DMS153 treated with DMSO at 0.1 percent for 48 hours (cell line): Measurements from ENCODE around the gene ZNF865.
"Not testable (repeated sequence)": the region's sequence is repeated elsewhere in the genome, so short reads cannot be mapped to it uniquely, and the experiment has no call there.

Experiments used
- DNase-seq: peaks from one replicate; lab custom pipeline; 2025; ENCODE audit not compliant: unreplicated experiment; lab: John Stamatoyannopoulos, UW

ZNF865 gene

DNA sequence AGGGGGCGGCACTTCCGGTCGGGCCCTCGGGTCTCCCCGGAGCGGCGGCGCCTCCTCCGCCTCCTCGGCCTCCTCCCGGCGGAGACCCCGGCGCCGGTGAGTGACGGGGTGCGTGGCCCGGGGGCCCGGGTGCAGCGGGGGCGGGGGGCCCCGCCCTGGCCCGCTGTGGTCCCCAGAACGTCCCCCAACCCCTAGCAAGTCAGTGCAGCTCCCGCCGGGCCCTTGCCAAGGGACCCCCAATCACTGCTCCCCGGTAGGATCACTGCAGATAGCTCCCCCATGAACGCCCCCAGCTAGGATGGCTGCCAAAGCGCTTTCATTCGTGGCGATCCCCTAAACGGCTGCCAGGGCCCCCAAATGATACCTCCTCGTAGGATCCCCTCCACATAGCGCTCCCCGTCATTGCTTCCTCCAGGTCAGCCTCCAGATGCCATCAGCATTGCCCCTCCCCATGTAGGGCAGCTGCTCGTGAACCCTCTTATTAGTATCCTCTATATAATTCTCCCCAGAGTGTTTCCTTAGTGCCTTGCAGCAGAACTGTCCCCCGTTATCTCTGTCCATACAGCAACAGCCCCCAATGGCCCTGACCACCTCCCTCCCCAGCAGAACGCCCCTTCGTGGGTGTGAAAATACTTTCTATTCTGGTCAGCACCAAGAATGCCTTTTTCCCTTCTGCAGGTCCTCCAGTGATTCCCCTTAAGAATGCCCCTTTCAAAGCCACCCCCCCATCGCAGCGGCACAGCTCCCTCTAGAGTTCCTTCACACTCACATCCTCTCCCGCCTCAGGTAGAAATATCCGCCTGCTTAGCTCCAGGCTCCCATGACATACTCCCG is at the start of gene ZNF865:
Gene ZNF865 (plus strand): TSS at position 11 of the 834 bp plus-strand sequence. CDS start 7,972 bp downstream, outside the sequence.
- peak; percentile 68 for DNase-seq

DNA sequence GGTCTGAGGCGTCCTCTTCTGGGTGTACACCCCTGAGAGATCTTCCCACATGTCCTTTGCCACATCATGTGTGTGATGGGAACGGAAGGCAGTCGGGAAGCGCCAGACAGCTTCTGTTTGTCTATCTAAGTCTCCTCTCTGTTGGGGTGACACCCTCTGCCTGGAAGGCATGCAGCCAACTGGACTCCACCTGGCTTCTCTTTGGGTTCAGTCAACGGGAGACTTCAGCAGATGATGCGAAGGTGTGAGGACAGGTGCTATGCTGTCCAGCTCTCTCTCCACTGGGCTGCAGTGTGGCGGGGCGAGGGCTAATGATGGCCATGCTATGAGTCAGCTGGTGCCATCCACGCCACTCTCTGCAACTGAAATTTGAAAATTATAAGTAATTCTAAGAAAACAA is 45.8 kb upstream of the ZNF865 start:
- DNase-seq, result no peak

DNA sequence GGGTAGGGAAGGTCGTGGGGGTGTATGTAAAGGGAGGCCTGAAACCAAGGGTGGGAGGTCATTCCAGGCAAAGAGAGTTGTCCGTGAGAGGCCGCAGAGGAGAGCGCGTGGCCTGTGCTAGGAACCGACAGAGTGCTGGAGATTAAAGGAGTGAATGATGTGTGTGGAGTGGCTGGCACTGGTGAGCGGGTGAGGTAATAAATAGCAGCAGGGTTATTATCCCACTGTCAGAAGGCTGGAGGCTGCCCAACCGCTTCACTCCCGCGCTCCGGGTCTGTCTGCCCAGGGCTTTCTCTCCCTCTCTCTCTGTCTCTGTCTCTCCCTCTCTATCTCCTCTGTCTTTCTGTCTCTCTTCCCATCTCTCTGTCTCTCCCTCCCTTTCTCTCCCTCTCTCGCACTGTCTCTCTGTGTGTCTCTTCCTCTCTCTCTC is 42.2 kb upstream of the ZNF865 start:
- DNase-seq, result no peak

GRCh38 chr19:55566823-55567222 is 38.6 kb upstream of the ZNF865 start:
- no peak for DNase-seq

- no peak for DNase-seq
Observed at GRCh38 chr19:55567708-55568328, 37.6 kb upstream of the ZNF865 start.

DNA sequence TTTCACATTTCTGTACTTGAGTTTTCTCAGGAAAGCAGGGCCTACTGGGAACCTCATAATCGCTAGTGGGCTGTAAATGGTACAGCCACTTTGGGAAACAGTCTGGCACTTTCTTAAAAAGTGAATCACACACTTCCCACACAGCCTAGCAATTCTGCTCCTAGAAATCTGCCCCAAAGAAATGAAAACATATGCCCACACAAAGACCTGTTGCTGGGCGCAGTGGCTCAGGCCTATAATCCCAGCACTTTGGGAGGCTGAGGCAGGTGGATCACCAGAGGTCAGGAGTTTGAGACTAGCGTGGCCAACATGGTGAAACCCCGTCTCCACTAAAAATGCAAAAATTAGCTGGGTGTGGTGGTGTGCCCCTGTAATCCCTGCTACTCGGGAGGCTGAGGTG is 36.0 kb upstream of the ZNF865 start:
- not testable (repeated sequence) for DNase-seq

GRCh38 chr19:55573929-55574328 is 31.5 kb upstream of the ZNF865 start:
- not testable (repeated sequence) for DNase-seq

DNA sequence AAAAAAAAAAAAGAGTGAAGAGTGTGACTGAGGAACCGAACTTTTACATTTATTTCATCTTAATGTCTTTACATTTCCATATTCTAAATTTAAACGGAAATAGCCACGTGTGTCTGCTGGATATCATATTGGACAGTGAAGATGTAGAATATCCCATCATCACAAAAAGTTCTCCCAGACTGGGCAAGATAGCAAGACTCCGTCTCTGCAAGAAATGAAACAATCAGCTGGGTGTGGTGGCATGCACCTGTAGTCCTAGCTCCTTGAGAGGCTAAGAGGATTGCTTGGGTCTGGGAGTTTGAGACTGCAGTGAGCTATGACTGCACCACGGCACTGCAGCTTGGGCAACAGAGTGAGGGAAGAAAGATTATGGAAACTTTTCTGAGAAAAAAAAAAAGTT is 28.7 kb upstream of the ZNF865 start:
- no peak for DNase-seq

GRCh38 chr19:55578031-55578760 is 27.3 kb upstream of the ZNF865 start:
- no peak for DNase-seq

GRCh38 chr19:55578761-55579747 is 26.4 kb upstream of the ZNF865 start:
- no peak for DNase-seq

DNA sequence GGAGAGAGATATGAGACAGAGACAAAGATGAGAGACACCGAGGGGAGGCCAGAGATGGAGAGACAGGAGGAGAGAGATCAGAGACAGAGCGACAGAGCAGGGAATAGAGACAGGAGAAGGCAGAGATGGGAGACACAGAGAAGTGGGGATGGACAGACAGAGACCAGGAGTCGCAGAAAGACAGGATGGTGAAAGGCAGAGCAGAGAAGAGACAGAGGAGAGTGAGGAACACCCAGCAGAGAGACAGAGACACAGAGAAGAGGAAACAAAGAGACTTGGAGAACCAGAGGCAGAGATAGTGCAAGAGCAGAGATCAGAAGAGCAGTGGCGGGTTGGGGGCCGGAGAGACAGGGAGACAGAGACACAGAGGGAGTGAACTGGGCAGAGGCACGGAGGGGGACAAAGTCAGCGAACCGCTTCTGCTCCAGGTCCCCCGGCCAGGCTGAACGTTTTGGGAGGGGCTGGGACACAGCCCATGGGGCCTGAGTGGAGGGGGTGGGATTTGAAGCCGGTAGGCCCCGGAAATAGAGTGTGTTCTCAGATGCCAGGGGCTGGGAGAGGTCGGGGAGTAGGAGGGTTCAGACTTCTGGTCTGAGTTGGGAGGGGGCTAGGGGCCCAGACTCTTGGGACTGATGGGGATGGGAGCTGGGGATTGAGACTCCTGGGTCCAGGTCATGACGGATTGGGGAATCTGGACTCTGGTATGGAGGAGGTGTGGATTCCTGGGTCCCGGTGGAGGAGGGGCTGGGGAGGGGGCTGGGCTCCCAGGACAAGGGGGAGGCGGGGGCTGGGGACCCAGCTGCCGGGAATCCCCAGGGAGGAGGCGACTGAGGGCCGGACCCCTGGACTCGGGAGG is 25.5 kb upstream of the ZNF865 start:
- no peak for DNase-seq

DNA sequence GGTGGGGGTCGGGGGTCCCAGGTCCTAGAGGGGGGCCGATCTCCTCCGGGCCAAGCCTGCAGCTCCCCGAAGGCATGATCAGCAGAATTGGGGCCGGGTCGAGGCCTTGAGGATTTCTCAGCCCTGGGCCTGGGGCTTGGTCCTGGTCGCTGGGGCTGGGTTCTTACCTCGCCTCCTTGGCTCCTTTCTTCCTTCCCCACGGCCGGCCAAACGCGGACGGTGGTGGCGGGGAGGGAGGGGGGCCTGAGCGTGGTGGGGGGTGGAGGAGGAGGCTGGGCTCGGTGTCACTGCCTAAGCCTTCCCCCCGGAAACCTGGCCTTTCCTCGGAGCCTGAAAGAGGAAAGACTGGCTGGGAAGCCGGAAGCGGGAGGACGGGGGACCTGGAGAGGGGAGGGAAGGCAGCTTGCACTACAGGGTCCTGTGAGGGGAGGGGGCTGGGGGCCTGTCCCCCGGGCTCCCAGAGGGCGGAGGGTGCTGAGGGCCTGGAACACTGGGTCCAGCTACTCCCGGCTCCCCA is 24.8 kb upstream of the ZNF865 start, which contains the start of gene ZNF579:
Gene ZNF579 (minus strand): TSS at position 221 of the 517 bp plus-strand sequence. CDS start 1,209 bp downstream, outside the sequence.
- peak; percentile 70 for DNase-seq

DNA sequence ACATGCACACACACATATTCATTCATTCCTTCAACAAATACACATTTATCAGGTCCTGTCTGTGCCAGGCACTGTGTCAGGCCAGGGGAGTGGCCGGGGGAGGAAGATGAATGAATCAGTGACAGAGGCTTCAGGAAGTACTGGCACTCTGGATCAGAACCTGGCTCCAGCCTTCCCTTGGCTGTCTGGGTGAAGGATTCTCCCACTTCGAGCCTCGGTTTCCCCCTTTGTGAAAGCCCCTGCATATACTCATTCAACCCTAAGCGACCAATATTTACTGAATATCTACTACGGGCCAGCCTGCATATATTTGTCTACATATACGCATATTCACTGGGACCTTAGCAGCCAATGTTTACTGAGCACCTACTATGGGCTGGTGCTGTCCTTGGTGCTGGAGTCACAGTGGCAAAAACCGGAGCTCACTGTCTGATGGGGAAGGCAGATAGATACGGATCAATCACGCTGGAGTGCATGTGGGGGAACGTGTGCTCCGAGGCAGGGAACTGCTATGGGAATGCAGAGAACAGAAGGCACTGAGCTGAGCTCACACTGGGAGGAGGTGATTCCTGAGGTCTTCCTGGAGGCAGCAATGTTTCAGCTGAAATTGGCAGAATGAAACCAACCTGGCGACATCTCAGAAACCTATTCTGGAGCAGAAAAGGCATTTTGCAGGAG is 24.2 kb upstream of the ZNF865 start:
- DNase-seq, result no peak

GRCh38 chr19:55581823-55582223 is 23.6 kb upstream of the ZNF865 start:
- no peak for DNase-seq

DNA sequence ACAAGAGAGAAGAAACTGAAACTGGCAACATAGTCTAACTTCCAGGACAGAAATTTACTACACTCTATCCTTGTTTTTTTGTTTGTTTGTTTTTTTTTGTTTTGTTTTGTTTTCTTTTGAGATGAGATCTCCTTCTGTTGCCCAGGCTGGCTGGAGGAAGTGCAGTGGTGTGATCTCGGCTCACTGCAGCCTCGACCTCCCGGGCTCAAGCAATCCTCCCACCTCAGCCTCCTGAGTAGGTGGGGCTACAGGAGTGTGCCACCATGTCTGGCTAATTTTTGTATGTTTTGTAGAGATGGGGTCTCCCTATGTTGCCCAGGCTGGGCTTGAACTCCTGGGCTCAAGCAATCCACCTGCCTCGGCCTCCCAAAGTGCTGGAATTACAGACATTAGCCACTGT is 23.2 kb upstream of the ZNF865 start:
- not testable (repeated sequence) for DNase-seq

DNA sequence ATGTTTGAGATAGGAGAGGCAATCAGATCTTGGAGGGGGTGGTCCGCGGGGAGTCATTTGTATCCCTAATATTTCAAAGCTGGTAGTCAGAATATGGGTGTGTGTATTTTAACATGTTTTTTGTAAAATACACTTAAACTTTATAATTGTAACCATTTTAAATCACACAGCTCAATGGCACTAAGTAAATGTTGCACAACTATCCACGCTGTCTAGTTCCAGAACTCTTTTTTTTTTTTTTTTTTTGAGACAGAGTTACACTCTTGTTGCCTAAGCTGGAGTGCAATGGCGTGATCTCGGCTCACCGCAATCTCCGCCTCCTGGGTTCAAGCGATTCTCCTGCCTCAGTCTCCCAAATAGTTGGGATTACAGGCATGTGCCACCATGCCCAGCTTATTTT is 21.6 kb upstream of the ZNF865 start:
- not testable (repeated sequence) for DNase-seq

GRCh38 chr19:55584871-55585270 is 20.6 kb upstream of the ZNF865 start:
- DNase-seq, result no peak

DNA sequence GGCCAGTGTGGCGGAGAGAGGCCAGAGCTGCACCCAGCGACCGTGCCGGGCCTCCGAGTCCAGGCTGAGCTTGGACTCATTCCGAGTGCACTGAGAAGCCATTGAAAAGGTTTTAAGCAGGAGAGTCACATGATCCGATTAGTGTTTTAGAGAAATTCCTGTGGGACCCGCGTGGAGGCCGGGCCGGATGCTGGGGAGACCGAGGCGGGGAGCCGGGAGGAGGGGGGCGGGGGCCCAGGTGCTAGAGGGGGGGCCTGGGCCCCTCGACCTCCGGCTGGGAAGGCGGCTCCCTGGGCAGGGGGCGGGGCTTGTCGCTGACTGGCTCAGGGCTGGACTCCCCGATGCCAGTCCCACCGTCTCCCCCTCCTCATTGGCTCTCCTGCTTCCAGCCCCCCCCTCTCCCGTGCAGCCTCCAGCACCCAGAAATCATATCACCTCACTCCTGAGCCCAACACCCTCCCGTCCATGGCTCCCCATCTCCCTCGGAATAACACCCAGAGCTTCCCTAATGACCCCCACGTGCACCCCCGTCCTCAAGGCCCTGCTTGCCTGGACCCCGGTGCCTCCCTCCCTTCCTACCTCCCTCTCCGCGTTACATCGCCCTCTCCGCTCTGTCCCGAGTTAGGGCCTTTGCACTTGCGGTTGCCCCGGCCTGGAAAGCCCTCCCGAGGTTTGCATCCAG is 19.6 kb upstream of the ZNF865 start:
- DNase-seq, result peak; percentile 71
